CD14-positive monocyte (primary cell): ENCODE measurements around the gene NDST1. TPM values are rescaled to one million over a fixed set of nuclear protein-coding genes. Genes with fewer than 3 reads are reported as not detected.

ENCODE experiments used
- DNase-seq, 3 donors: peaks; one replicate each; pipeline ENCODE4 v3.0.0-alpha.2; 2011 to 2022
- H2AFZ ChIP-seq: 2 replicates; pipeline ENCODE4 v1.6.0; 2012; ENCODE audit warnings: mild to moderate bottlenecking, low read depth, low read length, inconsistent platforms; ENCODE audit not compliant: insufficient read depth, poor library complexity, severe bottlenecking
- H3K27ac ChIP-seq, 2 donors: 1 replicate in 1 of 2; 2 replicates in 1 of 2; pipeline ENCODE4 v1.5.1; 2012 to 2013; ENCODE audit warnings: low read length in 2 of 2, control low read depth in 1 of 2, inconsistent platforms in 1 of 2, low read depth in 1 of 2, mild to moderate bottlenecking in 1 of 2
- H3K27me3 ChIP-seq, 2 donors: one replicate each; pipeline versions ENCODE4 v1.6.0 to v1.6.1; 2011 to 2013; ENCODE audit warnings: low read length in 2 of 2; ENCODE audit not compliant: control insufficient read depth in 2 of 2, insufficient read depth in 2 of 2
- H3K36me3 ChIP-seq, 2 donors: replicated peaks in 1 of 2; 1 replicate in 1 of 2; 2 replicates in 1 of 2; pipeline versions ENCODE4 v1.5.1 to v1.6.1; 2012 to 2013; ENCODE audit warnings: low read length in 2 of 2, control low read depth in 1 of 2, inconsistent platforms in 1 of 2, mild to moderate bottlenecking in 1 of 2; ENCODE audit not compliant: insufficient read depth in 2 of 2, control insufficient read depth in 1 of 2
- H3K4me1 ChIP-seq, 2 donors: 1 replicate in 1 of 2; 2 replicates in 1 of 2; pipeline versions ENCODE4 v1.5.1 to v1.6.1; 2012 to 2013; ENCODE audit warnings: low read length in 2 of 2, control low read depth in 1 of 2, inconsistent platforms in 1 of 2, mild to moderate bottlenecking in 1 of 2, moderate library complexity in 1 of 2; ENCODE audit not compliant: insufficient read depth in 2 of 2, control insufficient read depth in 1 of 2
- H3K4me2 ChIP-seq: replicated peaks from 2 replicates; pipeline ENCODE3; 2012; ENCODE audit warnings: low read length, moderate library complexity, mild to moderate bottlenecking; ENCODE audit not compliant: poor library complexity, severe bottlenecking; ENCODE audit errors: extremely low read depth
- H3K4me3 ChIP-seq, 3 experiments: fragments of 200-600 bp in 1 of 3; sonication (generic) in 1 of 3; replicated peaks in 1 of 3; 1 replicate in 2 of 3; 2 replicates in 1 of 3; pipeline ENCODE4 v1.5.1; 2011 to 2013; ENCODE audit warnings: low read length in 3 of 3, mild to moderate bottlenecking in 3 of 3, control low read depth in 2 of 3, low read depth in 2 of 3, inconsistent platforms in 1 of 3, moderate library complexity in 1 of 3
- H3K79me2 ChIP-seq: 2 replicates; pipeline ENCODE4 v1.6.0; 2012; ENCODE audit warnings: mild to moderate bottlenecking, control low read depth, inconsistent platforms, low read length, moderate library complexity; ENCODE audit not compliant: insufficient read depth
- H3K9ac ChIP-seq: 2 replicates; pipeline ENCODE4 v1.6.0; 2017; ENCODE audit warnings: low read length, mild to moderate bottlenecking; ENCODE audit not compliant: insufficient read depth, poor library complexity, severe bottlenecking
- H3K9me3 ChIP-seq, 2 donors: replicated peaks in 1 of 2; 1 replicate in 1 of 2; 2 replicates in 1 of 2; pipeline versions ENCODE4 v1.5.1 to v1.6.1; 2012 to 2013; ENCODE audit warnings: low read length in 2 of 2, control low read depth in 1 of 2; ENCODE audit not compliant: control insufficient read depth in 1 of 2, insufficient read depth in 1 of 2
- H4K20me1 ChIP-seq: 2 replicates; pipeline ENCODE4 v1.6.0; 2012; ENCODE audit warnings: mild to moderate bottlenecking, low read length, control low read depth, moderate library complexity; ENCODE audit not compliant: insufficient read depth
- H3K27ac Mint-ChIP-seq, 7 donors: one replicate each; pipeline ENCODE4 v1.8.0; 2020; ENCODE audit warnings: mild to moderate bottlenecking in 7 of 7, mixed read lengths in 7 of 7, moderate library complexity in 6 of 7, inconsistent platforms in 2 of 7
- H3K27me3 Mint-ChIP-seq, 3 donors: one replicate each; pipeline ENCODE4 v1.8.0; 2021 to 2022; ENCODE audit warnings: low read depth in 3 of 3, mild to moderate bottlenecking in 3 of 3, mixed read lengths in 3 of 3, moderate library complexity in 3 of 3, inconsistent platforms in 1 of 3
- H3K36me3 Mint-ChIP-seq, 2 donors: one replicate each; pipeline ENCODE4 v1.8.0; 2020; ENCODE audit warnings: mixed read lengths in 2 of 2, inconsistent platforms in 1 of 2, mild to moderate bottlenecking in 1 of 2
- H3K4me1 Mint-ChIP-seq: one replicate; pipeline ENCODE4 v1.8.0; 2020; ENCODE audit warnings: mild to moderate bottlenecking, mixed read lengths
- H3K4me3 Mint-ChIP-seq, 2 donors: one replicate each; pipeline ENCODE4 v1.8.0; 2020; ENCODE audit warnings: mild to moderate bottlenecking in 2 of 2, mixed read lengths in 2 of 2, moderate library complexity in 1 of 2
- H3K9me3 Mint-ChIP-seq, 7 donors: one replicate each; pipeline ENCODE4 v1.8.0; 2020 to 2022; ENCODE audit warnings: mixed read lengths in 7 of 7, mild to moderate bottlenecking in 6 of 7, moderate library complexity in 6 of 7, inconsistent platforms in 2 of 7
- WGBS: methylation state at CpG from one replicate; pipeline ENCODE4 v1.1.5; 2013; ENCODE audit warnings: missing lambda C conversion rate; ENCODE audit not compliant: insufficient coverage; 5-methylcytosine and 5-hydroxymethylcytosine counted together
- intact Hi-C, 2 donors: fragments of 100-400 bp; cut with micrococcal nuclease; formaldehyde crosslinking; loops; one replicate each; pipeline versions ENCODE4 v1.15.0 to v1.15.1; 2023
- polyA plus RNA-seq, 3 donors: library from polyadenylated mRNA; depleted of rRNA in 1 of 3; unstranded in 2 of 3; stranded (reverse) in 1 of 3; fragments of 300-500 nt in 2 of 3; fragments of >200 nt in 1 of 3; fragmentation: Illumina TruSeq in 2 of 3; gene quantifications; 1 replicate in 2 of 3; 2 replicates in 1 of 3; pipeline ENCODE4 v1.2.3, GENCODE V29; 2012 to 2021
- TF ChIP-seq, protein P1 (sequence below): fragments of 200-600 bp; IDR thresholded peaks from one replicate; pipeline ENCODE4 v1.8.0; 2022; ENCODE audit warnings: antibody characterized with exemption, mild to moderate bottlenecking

Gene NDST1
- polyA plus RNA-seq, 3 donors = 7.0 to 18.9 (median 7.5) TPM

DNA sequence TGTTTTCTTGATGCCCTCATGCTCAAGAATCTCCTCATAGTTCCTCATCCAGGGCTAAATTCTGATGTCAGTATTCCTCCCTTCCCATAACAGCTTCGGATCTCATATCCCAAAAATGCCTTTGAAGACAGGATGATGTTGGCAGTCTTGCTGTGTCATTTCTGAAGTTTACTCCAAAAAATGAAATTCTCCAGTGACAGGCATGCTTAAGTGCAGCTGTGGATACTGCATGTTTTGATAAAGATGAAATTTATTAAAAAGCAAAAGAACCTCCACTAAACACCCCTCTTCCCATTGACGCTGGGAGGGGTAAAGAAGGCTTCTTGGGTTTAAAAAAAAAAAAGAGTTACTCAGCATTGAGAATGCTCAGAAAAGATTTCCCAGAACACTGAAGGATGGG, 43.1 kb downstream of the NDST1 start:
- peaks cover 91 to 96% of the 10 kb centered on the region in 2 donors for H3K36me3 Mint-ChIP-seq
- Histone ChIP-seq H3K79me2 (no peaks in the 10 kb centered on the region), H3K4me3 (no peak overlapping the region), H4K20me1 (no peaks in the 10 kb centered on the region), H3K27ac (no peak overlapping the region), H3K4me1 (no peaks in the 10 kb centered on the region), H3K9ac (no peak overlapping the region), H2AFZ (no peak overlapping the region), H3K27me3 (no peaks in the 10 kb centered on the region), H3K4me2 (no peak overlapping the region), H3K9me3 (no peaks in the 10 kb centered on the region), H3K36me3 (peaks cover 96% of the 10 kb centered on the region in 2 donors)
- H3K27ac Mint-ChIP-seq = peak overlapping the region in 1 of 7 donors; percentile 47
- no CpG with 5 or more reads among the region's 2 CpGs for WGBS
- DNase-seq = no peak
- TF ChIP-seq, protein P1, sequence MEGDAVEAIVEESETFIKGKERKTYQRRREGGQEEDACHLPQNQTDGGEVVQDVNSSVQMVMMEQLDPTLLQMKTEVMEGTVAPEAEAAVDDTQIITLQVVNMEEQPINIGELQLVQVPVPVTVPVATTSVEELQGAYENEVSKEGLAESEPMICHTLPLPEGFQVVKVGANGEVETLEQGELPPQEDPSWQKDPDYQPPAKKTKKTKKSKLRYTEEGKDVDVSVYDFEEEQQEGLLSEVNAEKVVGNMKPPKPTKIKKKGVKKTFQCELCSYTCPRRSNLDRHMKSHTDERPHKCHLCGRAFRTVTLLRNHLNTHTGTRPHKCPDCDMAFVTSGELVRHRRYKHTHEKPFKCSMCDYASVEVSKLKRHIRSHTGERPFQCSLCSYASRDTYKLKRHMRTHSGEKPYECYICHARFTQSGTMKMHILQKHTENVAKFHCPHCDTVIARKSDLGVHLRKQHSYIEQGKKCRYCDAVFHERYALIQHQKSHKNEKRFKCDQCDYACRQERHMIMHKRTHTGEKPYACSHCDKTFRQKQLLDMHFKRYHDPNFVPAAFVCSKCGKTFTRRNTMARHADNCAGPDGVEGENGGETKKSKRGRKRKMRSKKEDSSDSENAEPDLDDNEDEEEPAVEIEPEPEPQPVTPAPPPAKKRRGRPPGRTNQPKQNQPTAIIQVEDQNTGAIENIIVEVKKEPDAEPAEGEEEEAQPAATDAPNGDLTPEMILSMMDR = no peak
- intact Hi-C loops = no loop called here
- H3K27me3 Mint-ChIP-seq = peaks cover 0 to 4% (median 0%) of the 10 kb centered on the region in 3 donors
- no peak overlapping the region for H3K4me3 Mint-ChIP-seq
- no peaks in the 10 kb centered on the region for H3K4me1 Mint-ChIP-seq
- H3K9me3 Mint-ChIP-seq = peaks cover 0 to 2% (median 0%) of the 10 kb centered on the region in 7 donors

GRCh38 chr5:150553402-150553801, 45.5 kb downstream of the NDST1 start:
- Histone ChIP-seq H3K36me3 (peaks cover 81 to 84% of the 10 kb centered on the region in 2 donors), H3K4me1 (no peaks in the 10 kb centered on the region), H4K20me1 (no peaks in the 10 kb centered on the region), H3K27ac (no peak overlapping the region), H3K4me3 (no peak overlapping the region), H3K27me3 (no peaks in the 10 kb centered on the region), H3K79me2 (no peaks in the 10 kb centered on the region), H3K9me3 (no peaks in the 10 kb centered on the region), H2AFZ (no peak overlapping the region), H3K4me2 (no peak overlapping the region), H3K9ac (no peak overlapping the region)
- Mint-ChIP-seq H3K27ac (peak overlapping the region in 1 of 7 donors; percentile 30), H3K9me3 (peaks cover 0 to 2% (median 0%) of the 10 kb centered on the region in 7 donors), H3K4me1 (no peaks in the 10 kb centered on the region), H3K36me3 (peaks cover 78 to 82% of the 10 kb centered on the region in 2 donors), H3K27me3 (peaks cover 0 to 2% (median 0%) of the 10 kb centered on the region in 3 donors), H3K4me3 (no peak overlapping the region)
- intact Hi-C loops = no loop called here
- no peak for DNase-seq
- TF ChIP-seq, protein P1 = no peak
- 95% methylated on average over 10 of the region's 17 CpGs for WGBS
